T-helper 2 cell treated with Interferon-gamma antibody and Interleukin-4, amounts not matched to agents 5 μg/mL and 100 μg/mL, for 36 hours (primary cell): Measurements from ENCODE around the gene ZBTB17.

Experiments used
- DNase-seq: peaks from one replicate; pipeline ENCODE4 v3.0.0; 2021; ENCODE audit warnings: low spot score
- H3K27ac Mint-ChIP-seq: one replicate; pipeline ENCODE4 v1.8.0; 2021; ENCODE audit warnings: mild to moderate bottlenecking, mixed read lengths
- H3K27me3 Mint-ChIP-seq: one replicate; pipeline ENCODE4 v1.8.0; 2021; ENCODE audit warnings: low read depth, mixed read lengths
- H3K36me3 Mint-ChIP-seq: one replicate; pipeline ENCODE4 v1.8.0; 2021; ENCODE audit warnings: low read depth, mixed read lengths
- H3K4me1 Mint-ChIP-seq: one replicate; pipeline ENCODE4 v1.8.0; 2021; ENCODE audit warnings: low read depth, mixed read lengths
- H3K4me3 Mint-ChIP-seq: one replicate; pipeline ENCODE4 v1.8.0; 2022; ENCODE audit warnings: mild to moderate bottlenecking, moderate library complexity, mixed read lengths
- H3K9me3 Mint-ChIP-seq: one replicate; pipeline ENCODE4 v1.8.0; 2021; ENCODE audit warnings: mixed read lengths

The ZBTB17 gene

GRCh38 chr1:15957221-15958095, 18.4 kb downstream of the ZBTB17 start:
- no peak overlapping the region for H3K4me3 Mint-ChIP-seq
- no peaks in the 10 kb centered on the region for H3K9me3 Mint-ChIP-seq
- H3K36me3 Mint-ChIP-seq, result peaks cover 26% of the 10 kb centered on the region
- H3K4me1 Mint-ChIP-seq, result peaks cover 38% of the 10 kb centered on the region
- no peak for DNase-seq
- H3K27ac Mint-ChIP-seq, result no peak overlapping the region
- H3K27me3 Mint-ChIP-seq, result no peaks in the 10 kb centered on the region

DNA sequence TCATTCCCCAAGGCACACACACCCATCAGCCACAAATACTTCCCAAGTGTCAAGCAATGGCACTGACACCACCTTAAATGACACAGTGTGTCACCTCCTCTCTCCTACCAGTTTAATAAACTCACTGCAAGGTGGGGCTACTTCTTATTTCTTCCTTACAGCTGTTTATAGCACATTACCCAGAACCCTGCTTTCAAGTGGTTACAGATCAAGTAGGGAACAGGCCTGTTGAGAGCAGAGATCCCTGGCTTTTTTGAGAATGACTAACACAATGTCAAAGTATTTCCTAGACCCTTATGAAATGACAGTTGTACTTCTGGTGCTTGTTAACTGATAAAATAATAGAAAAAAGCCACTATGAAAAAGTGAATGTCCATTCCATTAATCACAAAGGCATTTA, 19.8 kb downstream of the ZBTB17 start:
- no peak for DNase-seq
- no peak overlapping the region for H3K4me3 Mint-ChIP-seq

DNA sequence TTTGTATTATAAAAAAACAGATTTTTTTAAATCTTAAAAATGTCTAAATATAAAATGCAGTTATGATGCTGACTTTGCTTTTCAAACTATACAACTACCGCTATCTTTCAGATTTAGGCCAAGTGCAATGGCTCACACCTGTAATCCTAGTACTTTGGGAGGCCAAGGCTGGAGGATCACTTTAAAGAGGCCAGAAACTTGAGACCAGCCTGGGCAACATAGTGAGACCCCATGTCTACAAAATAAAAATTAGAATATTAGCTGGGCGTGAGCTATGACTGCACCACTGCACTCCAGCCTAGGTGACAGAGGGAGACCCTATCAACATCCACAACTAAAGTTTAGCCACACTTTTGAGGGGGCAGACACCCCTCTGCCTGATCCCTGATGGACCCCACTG, 20.3 kb downstream of the ZBTB17 start:
- Mint-ChIP-seq H3K4me1 (peaks cover 51% of the 10 kb centered on the region), H3K4me3 (no peak overlapping the region), H3K27me3 (no peaks in the 10 kb centered on the region), H3K36me3 (peaks cover 22% of the 10 kb centered on the region), H3K9me3 (no peaks in the 10 kb centered on the region), H3K27ac (no peak overlapping the region)
- no peak for DNase-seq

More for the DNA sequence above, 19.8 kb downstream of the ZBTB17 start:
- Mint-ChIP-seq H3K9me3 (no peaks in the 10 kb centered on the region), H3K27me3 (no peaks in the 10 kb centered on the region), H3K4me1 (peaks cover 45% of the 10 kb centered on the region), H3K27ac (no peak overlapping the region), H3K36me3 (peaks cover 22% of the 10 kb centered on the region)

DNA sequence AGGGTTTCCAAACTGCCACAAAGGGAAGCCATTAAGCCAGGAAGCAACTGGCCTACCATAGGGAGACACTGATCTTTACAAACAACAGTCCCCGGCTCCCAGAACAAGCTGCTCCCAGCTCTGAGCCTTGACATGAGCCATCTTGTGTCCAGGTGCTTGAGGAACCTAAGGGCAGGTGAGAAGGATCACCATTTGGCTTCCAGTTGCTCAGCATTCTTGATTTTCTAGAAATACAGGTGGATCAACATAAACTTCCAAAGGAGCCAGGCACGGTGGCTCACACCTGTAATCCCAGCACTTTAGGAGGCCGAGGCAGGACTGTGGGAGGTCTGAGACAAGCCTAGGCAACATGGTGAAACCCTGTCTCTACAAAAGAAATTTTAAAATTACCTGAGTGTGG, 21.6 kb downstream of the ZBTB17 start:
- H3K27ac Mint-ChIP-seq, result no peak overlapping the region
- peaks cover 57% of the 10 kb centered on the region for H3K4me1 Mint-ChIP-seq
- no peaks in the 10 kb centered on the region for H3K9me3 Mint-ChIP-seq
- no peaks in the 10 kb centered on the region for H3K27me3 Mint-ChIP-seq
- peaks cover 22% of the 10 kb centered on the region for H3K36me3 Mint-ChIP-seq
- no peak overlapping the region for H3K4me3 Mint-ChIP-seq
- no peak for DNase-seq

GRCh38 chr1:15953791-15954241, 22.1 kb downstream of the ZBTB17 start:
- no peak overlapping the region for H3K27ac Mint-ChIP-seq
- H3K4me1 Mint-ChIP-seq, result peaks cover 62% of the 10 kb centered on the region
- no peak overlapping the region for H3K4me3 Mint-ChIP-seq
- H3K9me3 Mint-ChIP-seq, result no peaks in the 10 kb centered on the region
- H3K36me3 Mint-ChIP-seq, result peaks cover 26% of the 10 kb centered on the region
- H3K27me3 Mint-ChIP-seq, result no peaks in the 10 kb centered on the region
- DNase-seq, result no peak

DNA sequence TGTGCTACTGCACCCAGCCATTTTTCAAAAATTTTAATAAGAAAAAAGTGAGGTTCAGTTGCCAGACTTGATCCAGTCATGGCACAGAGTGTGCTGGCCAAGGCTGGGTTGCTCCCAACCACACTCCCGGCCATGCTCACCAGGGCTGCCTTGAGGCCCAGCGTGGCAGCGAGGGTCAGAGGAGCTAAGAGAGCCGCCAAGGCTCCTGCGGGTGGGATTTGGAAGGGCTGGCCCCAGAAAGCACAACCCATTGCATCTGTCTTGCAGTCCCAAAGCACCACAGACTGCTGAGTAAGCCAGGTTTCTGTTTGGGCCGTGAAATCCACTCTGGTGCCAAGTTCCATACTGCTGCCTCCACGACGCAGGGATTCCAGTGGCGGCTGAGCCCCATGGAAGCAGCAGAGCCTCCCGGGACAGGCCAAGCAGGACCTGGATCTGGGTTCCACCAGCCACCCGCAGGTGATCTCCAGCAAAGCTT, 22.6 kb downstream of the ZBTB17 start:
- Mint-ChIP-seq H3K4me3 (no peak overlapping the region), H3K9me3 (no peaks in the 10 kb centered on the region), H3K27me3 (no peaks in the 10 kb centered on the region), H3K27ac (no peak overlapping the region), H3K4me1 (peaks cover 60% of the 10 kb centered on the region), H3K36me3 (peaks cover 26% of the 10 kb centered on the region)
- DNase-seq, result no peak

DNA sequence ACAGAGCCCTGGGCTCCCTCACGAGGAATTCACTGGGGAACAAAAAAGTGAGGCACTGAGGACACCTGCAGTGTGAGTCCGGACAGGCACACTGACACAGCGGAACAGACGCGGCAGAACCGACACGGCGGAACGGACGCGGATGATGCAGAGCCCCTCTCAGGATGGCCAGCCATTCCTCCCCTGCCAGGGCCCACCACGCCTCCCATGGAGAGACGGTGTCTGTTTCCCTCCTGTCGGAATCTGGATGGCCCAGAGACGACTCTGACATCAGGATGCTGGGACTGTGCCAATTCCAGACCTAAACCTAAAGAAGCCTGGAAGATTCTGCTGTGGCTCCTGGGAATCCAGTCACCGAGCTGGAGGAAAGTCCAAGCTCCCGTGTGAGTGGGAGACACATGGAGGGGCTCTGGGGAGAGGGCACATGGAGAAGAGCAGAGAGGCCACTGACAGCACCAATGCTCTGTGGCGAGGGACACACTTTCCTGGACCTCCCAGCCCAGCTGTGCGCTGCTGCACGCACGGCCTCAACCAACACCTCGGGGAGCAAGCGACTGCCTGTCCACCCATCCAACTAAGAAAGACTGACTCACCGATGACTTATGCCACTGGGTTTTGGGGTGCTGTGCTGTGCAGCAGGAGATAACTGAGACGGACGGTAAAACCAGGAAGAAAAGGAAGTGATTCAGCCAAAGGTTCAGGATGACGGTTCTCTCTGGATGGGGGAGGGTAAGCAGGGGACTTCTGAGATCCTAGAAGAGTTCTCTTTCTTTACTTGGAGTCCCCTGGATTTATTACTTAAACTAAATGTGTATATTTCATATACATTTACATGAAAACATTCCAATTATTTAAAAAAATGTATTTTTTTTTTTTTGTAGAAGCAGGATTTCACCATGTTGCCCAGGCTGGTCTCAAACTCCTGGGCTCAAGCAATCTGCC, 23.3 kb downstream of the ZBTB17 start:
- Mint-ChIP-seq H3K4me3 (peak overlapping the region; percentile 31), H3K27ac (peak overlapping the region; percentile 43), H3K36me3 (peaks cover 25% of the 10 kb centered on the region), H3K27me3 (no peaks in the 10 kb centered on the region), H3K9me3 (no peaks in the 10 kb centered on the region), H3K4me1 (peaks cover 59% of the 10 kb centered on the region)
- peak; percentile 78 for DNase-seq

- Mint-ChIP-seq H3K36me3 (peaks cover 25% of the 10 kb centered on the region), H3K27ac (peak overlapping the region; percentile 76), H3K4me3 (peak overlapping the region; percentile 29), H3K9me3 (no peaks in the 10 kb centered on the region), H3K27me3 (no peaks in the 10 kb centered on the region), H3K4me1 (peaks cover 59% of the 10 kb centered on the region)
- peak; percentile 41 for DNase-seq
These were observed 24.4 kb downstream of the ZBTB17 start for GRCh38 chr1:15951341-15952153.

DNA sequence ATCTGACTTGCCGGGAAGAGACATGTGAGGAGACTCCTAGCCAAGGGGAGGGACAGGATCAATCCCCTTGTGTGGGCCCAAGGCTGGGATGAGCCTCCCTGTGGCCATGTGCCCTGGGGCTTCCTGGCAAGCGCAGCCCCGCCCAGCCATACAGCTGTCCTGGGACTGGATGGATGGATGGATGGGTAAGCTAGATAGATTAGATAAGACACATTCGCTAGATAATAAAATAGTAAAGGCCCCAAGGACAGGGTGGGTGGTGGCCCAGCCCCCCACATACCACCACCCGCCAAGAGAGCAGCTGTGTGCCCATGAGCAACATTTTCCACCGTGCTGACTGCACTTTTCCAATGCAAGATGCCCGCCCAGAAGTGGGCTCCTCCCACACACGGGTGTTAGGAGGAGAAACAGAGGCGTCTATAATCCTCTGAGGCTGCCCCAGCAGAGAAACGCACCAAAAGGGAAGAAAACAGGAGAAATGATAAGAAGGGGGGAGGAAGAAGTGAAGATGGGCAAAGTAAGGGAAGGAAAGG, 25.1 kb downstream of the ZBTB17 start:
- Mint-ChIP-seq H3K27me3 (no peaks in the 10 kb centered on the region), H3K9me3 (no peaks in the 10 kb centered on the region), H3K4me3 (peak overlapping the region; percentile 22), H3K27ac (peak overlapping the region; percentile 76), H3K36me3 (peaks cover 22% of the 10 kb centered on the region), H3K4me1 (peaks cover 52% of the 10 kb centered on the region)
- peak; percentile 82 for DNase-seq

- Mint-ChIP-seq H3K4me1 (peaks cover 50% of the 10 kb centered on the region), H3K36me3 (peaks cover 20% of the 10 kb centered on the region)
- peak; percentile 67 for DNase-seq
These were observed 25.6 kb downstream of the ZBTB17 start for GRCh38 chr1:15950302-15950701.

DNA sequence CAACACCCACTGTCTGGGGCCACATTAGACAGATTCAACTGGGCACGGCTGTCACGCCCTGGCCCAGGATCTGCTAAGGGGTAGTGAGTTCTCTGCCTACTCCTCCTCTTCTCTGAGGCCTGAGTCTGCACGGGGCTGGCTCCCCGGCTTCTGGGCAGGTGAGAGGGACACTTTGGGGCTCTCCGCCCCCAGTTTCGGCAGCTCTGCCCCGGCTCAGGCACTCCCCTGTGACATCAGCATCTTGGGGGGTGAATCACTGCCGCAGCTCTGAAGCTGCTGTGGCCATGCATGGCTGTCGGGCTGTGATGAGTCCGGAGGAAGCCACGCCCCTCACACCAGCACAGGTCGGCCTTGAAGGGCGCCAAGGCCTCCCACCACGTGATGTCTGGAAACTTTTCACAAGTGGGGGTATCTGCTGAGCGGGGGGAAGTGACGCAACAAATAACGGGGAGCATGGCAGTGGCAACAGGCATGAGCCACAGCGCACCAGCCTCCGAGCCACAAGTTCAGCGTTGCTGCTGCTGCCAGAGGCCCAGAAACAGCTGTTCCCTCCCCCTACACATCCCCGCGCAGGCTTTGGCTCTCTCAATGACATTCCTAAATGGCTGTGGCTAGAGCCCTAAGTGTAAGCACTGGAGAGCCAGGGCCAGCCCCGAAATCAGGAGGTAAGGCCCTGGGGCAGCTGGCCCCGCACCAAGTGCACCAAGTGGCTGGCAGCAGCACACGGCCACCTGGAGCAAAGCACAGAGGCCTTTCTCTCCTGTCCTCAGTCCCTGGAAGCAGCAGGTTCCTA, 26.3 kb downstream of the ZBTB17 start:
- peak; percentile 86 for DNase-seq
- H3K27ac Mint-ChIP-seq, result peak overlapping the region; percentile 76
- no peaks in the 10 kb centered on the region for H3K27me3 Mint-ChIP-seq
- peaks cover 16% of the 10 kb centered on the region for H3K36me3 Mint-ChIP-seq
- no peaks in the 10 kb centered on the region for H3K9me3 Mint-ChIP-seq
- H3K4me3 Mint-ChIP-seq, result peak overlapping the region; percentile 16
- peaks cover 49% of the 10 kb centered on the region for H3K4me1 Mint-ChIP-seq

More at GRCh38 chr1:15950302-15950701, 25.6 kb downstream of the ZBTB17 start:
- no peaks in the 10 kb centered on the region for H3K9me3 Mint-ChIP-seq
- peak overlapping the region; percentile 76 for H3K27ac Mint-ChIP-seq
- H3K4me3 Mint-ChIP-seq, result peak overlapping the region; percentile 13
- no peaks in the 10 kb centered on the region for H3K27me3 Mint-ChIP-seq

DNA sequence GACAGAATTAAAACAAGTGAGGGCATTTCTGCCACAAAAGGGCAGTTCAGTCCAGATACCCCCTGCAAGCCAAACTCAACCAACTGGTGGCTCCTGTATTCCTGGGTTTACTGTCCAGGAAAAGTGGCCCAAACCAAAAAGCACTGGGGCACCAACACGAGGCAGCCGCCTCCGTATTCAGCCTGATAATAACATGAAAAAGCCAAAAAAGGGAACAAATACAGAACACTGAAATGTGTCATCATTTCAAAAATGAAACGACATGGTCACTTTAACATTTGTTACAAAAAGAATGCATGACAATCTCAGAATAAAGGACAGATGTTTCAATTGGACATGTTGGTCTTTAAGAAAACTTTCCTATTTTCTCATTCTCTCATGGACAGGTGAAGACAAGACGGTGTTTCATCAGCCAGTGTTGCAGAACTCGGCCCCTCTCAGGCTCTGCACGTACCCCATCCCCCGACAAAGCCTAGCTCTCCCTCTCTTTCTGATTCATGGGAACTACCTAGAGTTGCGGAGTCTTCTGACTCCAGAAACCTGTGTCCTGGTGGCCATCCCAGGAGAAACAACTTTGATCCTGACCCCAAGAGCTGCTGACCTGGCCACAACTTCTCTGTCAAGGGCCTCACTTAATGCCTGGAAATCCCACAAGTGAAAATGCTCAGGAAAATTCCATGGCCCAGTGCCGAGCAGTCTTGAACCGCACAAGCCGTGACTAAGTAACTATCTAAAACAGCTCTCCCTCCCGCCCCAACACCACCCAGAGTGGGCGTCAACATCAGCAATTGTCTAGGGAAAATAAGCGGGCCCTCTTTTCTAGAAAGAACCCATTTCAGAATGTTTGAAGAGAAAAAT, 27.1 kb downstream of the ZBTB17 start:
- no peaks in the 10 kb centered on the region for H3K9me3 Mint-ChIP-seq
- H3K27me3 Mint-ChIP-seq, result no peaks in the 10 kb centered on the region
- H3K4me1 Mint-ChIP-seq, result peaks cover 43% of the 10 kb centered on the region
- H3K4me3 Mint-ChIP-seq, result peak overlapping the region; percentile 16
- peak overlapping the region; percentile 73 for H3K27ac Mint-ChIP-seq
- DNase-seq, result no peak
- peaks cover 13% of the 10 kb centered on the region for H3K36me3 Mint-ChIP-seq
